Ovary (tissue), 9 donors: Measurements from ENCODE around the gene MEF2C. TPM values are rescaled to one million over a fixed set of nuclear protein-coding genes. Genes with fewer than 3 reads are reported as not detected.

ENCODE experiments used
- DNase-seq, 5 donors: peaks; one replicate each; pipeline ENCODE4 v3.0.0-alpha.2; 2019 to 2020
- H3K27ac ChIP-seq, 2 donors: fragments of 200-600 bp; one replicate each; pipeline versions ENCODE4 v1.5.1 to v1.8.0; 2019 to 2022
- H3K27me3 ChIP-seq: fragments of 200-600 bp; one replicate; pipeline ENCODE4 v1.8.0; 2022
- H3K36me3 ChIP-seq: fragments of 200-600 bp; sonication (generic); one replicate; pipeline ENCODE4 v1.5.1; 2019
- H3K4me1 ChIP-seq: one replicate; pipeline ENCODE4 v1.8.1; 2013; ENCODE audit warnings: mild to moderate bottlenecking, moderate library complexity; ENCODE audit not compliant: insufficient read depth
- H3K4me3 ChIP-seq: fragments of 200-600 bp; sonication (generic); one replicate; pipeline ENCODE4 v1.5.1; 2017
- H3K9me3 ChIP-seq, 2 donors: fragments of 200-600 bp in 1 of 2; sonication (generic) in 1 of 2; one replicate each; pipeline versions ENCODE4 v1.5.1 to v1.8.1; 2013 to 2019; ENCODE audit warnings: mild to moderate bottlenecking in 1 of 2, moderate library complexity in 1 of 2
- CTCF ChIP-seq, 3 donors: fragments of 450-650 bp in 2 of 3; fragments of 200-600 bp in 1 of 3; IDR thresholded peaks; one replicate each; pipeline versions ENCODE4 v1.5.1 to v1.8.0; 2016 to 2022; ENCODE audit warnings: antibody characterized with exemption in 3 of 3, mild to moderate bottlenecking in 1 of 3
- EP300 ChIP-seq: sonication (generic); formaldehyde crosslinking; IDR thresholded peaks from one replicate; pipeline ENCODE4 v1.6.1; 2017; ENCODE audit warnings: antibody characterized with exemption
- POLR2A ChIP-seq: fragments of 450-650 bp; IDR thresholded peaks from one replicate; pipeline ENCODE4 v1.6.1; 2017; ENCODE audit warnings: antibody characterized with exemption, mild to moderate bottlenecking, moderate library complexity
- WGBS, 3 donors: extraction: QIAGEN DNeasy Blood & Tissue Kit in 1 of 3; methylation state at CpG; one replicate each; pipeline versions ENCODE4 v1.1.5 to v1.1.7; 2013 to 2017; 5-methylcytosine and 5-hydroxymethylcytosine counted together
- intact Hi-C, 4 donors: fragments of 100-400 bp; cut with DNase I; formaldehyde crosslinking; loops; one replicate each; pipeline versions ENCODE4 v1.11.0 to v1.15.1; 2022 to 2023
- polyA plus RNA-seq, 2 donors: library from polyadenylated mRNA; stranded (reverse); fragments of 200-250 nt in 1 of 2; fragments of 350-450 nt in 1 of 2; fragmentation: Illumina TruSeq in 1 of 2; extraction: RNeasy Lipid Tissue Mini Kit (QIAGEN cat#74804) in 1 of 2; gene quantifications; one replicate each; pipeline ENCODE4 v1.2.3, GENCODE V29; 2013 to 2014
- total RNA-seq, 7 donors: library from RNA; depleted of rRNA in 2 of 7; stranded (reverse); fragments of >200 nt in 2 of 7; fragmentation: NEBNext Ultra II Directional in 3 of 7; extraction: Animal tissue kit (Norgen Biotek cat#: 25700) in 3 of 7; gene quantifications; one replicate each; pipeline versions ENCODE4 v1.1.0 to v1.2.4, GENCODE V29; 2016 to 2023
- donor health status: DM: no; HTN: no; CAD: no; lungs with moderate emphysema.
- donor health status: DM: no; HTN: no; CAD: no.
- donor health status: Bipolar disorder and iron deficiency.
- donor health status: DM: yes; HTN: yes; CAD: no.
- donor health status: DM: no; HTN: no; CAD: no.
- donor health status: DM: yes; HTN: yes; CAD: no.

Gene MEF2C
- total and polyA plus RNA-seq, 9 donors, result 27.2 to 91.4 (median 73.8) TPM

- H3K9me3 ChIP-seq, result no peaks in the 10 kb centered on the region
- H3K4me3 ChIP-seq, result no peak overlapping the region
- 70 to 84% (median 71%) methylated on average over 2 of the region's 2 CpGs for WGBS, 3 donors
- intact Hi-C loops, result no loop called here
- H3K4me1 ChIP-seq, result no peaks in the 10 kb centered on the region
- no peak overlapping the region for H3K27ac ChIP-seq
- no peaks in the 10 kb centered on the region for H3K27me3 ChIP-seq
- no peaks in the 10 kb centered on the region for H3K36me3 ChIP-seq
- TF ChIP-seq EP300, result no peak
- no peak for TF ChIP-seq POLR2A
- no peak for TF ChIP-seq CTCF (IDR thresholded peaks at IDR 0.05)
- DNase-seq, result no peak
Measured at GRCh38 chr5:88870285-88870684, 12.7 kb downstream of the MEF2C start.

GRCh38 chr5:88868468-88869068, 14.4 kb downstream of the MEF2C start:
- no peaks in the 10 kb centered on the region for H3K36me3 ChIP-seq
- intact Hi-C loops, result no loop called here
- WGBS, 3 donors, result 87 to 88% (median 88%) methylated on average over 7 of the region's 7 CpGs
- no peak for DNase-seq
- H3K4me1 ChIP-seq, result peaks cover 3% of the 10 kb centered on the region
- no peak overlapping the region for H3K27ac ChIP-seq
- H3K27me3 ChIP-seq, result no peaks in the 10 kb centered on the region
- H3K9me3 ChIP-seq, result no peaks in the 10 kb centered on the region
- no peak overlapping the region for H3K4me3 ChIP-seq
- no peak for TF ChIP-seq CTCF (IDR thresholded peaks at IDR 0.05)
- no peak for TF ChIP-seq POLR2A
- no peak for TF ChIP-seq EP300

- Histone ChIP-seq H3K4me1 (peaks cover 3% of the 10 kb centered on the region), H3K9me3 (no peaks in the 10 kb centered on the region), H3K27ac (no peak overlapping the region), H3K4me3 (no peak overlapping the region), H3K36me3 (no peaks in the 10 kb centered on the region), H3K27me3 (no peaks in the 10 kb centered on the region)
- WGBS, 3 donors, result 91 to 96% (median 95%) methylated on average over 6 of the region's 6 CpGs
- no peak for TF ChIP-seq EP300
- TF ChIP-seq POLR2A, result no peak
- no peak for TF ChIP-seq CTCF (IDR thresholded peaks at IDR 0.05)
- no peak for DNase-seq
- intact Hi-C loops, result no loop called here
Measured at GRCh38 chr5:88867638-88868037, 15.3 kb downstream of the MEF2C start.

- TF ChIP-seq EP300, result no peak
- no peak for TF ChIP-seq CTCF (IDR thresholded peaks at IDR 0.05)
- TF ChIP-seq POLR2A, result no peak
- Histone ChIP-seq H3K36me3 (no peaks in the 10 kb centered on the region), H3K27ac (no peak overlapping the region), H3K4me1 (peaks cover 4% of the 10 kb centered on the region), H3K27me3 (no peaks in the 10 kb centered on the region), H3K9me3 (no peaks in the 10 kb centered on the region), H3K4me3 (no peak overlapping the region)
- no peak for DNase-seq
- whole genome bisulfite sequencing, 3 donors, result 94 to 100% (median 99%) methylated on average over 5 of the region's 5 CpGs
- intact Hi-C loops, result no loop called here
Measured at GRCh38 chr5:88863523-88863922, 19.5 kb downstream of the MEF2C start.
